Stomach (tissue), 9 donors: ENCODE data around the gene OR52K1. TPM values are rescaled to one million over a fixed set of nuclear protein-coding genes. Genes with fewer than 3 reads are reported as not detected.

ENCODE experiments used
- DNase-seq, 2 donors: peaks; one replicate each; pipeline versions ENCODE4 v3.0.0 to v3.0.0-alpha.2; 2013 to 2019
- H3K27ac ChIP-seq, 5 donors: fragments of 200-600 bp in 4 of 5; sonication (generic) in 4 of 5; one replicate each; pipeline ENCODE4 v1.5.1; 2013 to 2019; ENCODE audit warnings: mild to moderate bottlenecking in 1 of 5, moderate library complexity in 1 of 5
- H3K27me3 ChIP-seq, 3 donors: fragments of 200-600 bp; sonication (generic); one replicate each; pipeline ENCODE4 v1.5.1; 2017 to 2019; ENCODE audit warnings: mixed run types in 1 of 3
- H3K36me3 ChIP-seq, 4 donors: fragments of 200-600 bp; sonication (generic); 1 replicate in 3 of 4; 2 replicates in 1 of 4; pipeline ENCODE4 v1.5.1; 2016 to 2019
- H3K4me1 ChIP-seq, 4 donors: fragments of 200-600 bp; sonication (generic); one replicate each; pipeline ENCODE4 v1.5.1; 2016 to 2019
- H3K4me3 ChIP-seq, 4 donors: fragments of 200-600 bp; sonication (generic) in 3 of 4; one replicate each; pipeline ENCODE4 v1.5.1; 2016 to 2019; ENCODE audit warnings: mild to moderate bottlenecking in 1 of 4
- H3K9me3 ChIP-seq, 4 donors: fragments of 200-600 bp; sonication (generic); one replicate each; pipeline ENCODE4 v1.5.1; 2016 to 2019
- EP300 ChIP-seq: sonication (generic); formaldehyde crosslinking; IDR thresholded peaks from one replicate; pipeline ENCODE4 v1.6.1; 2017; ENCODE audit warnings: antibody characterized with exemption
- POLR2A ChIP-seq, 4 donors: fragments of 450-650 bp; IDR thresholded peaks; one replicate each; pipeline ENCODE4 v1.6.1; 2016; ENCODE audit warnings: antibody characterized with exemption in 4 of 4, control low read depth in 2 of 4, mild to moderate bottlenecking in 1 of 4, moderate library complexity in 1 of 4
- POLR2AphosphoS5 ChIP-seq, 3 donors: sonication (generic); formaldehyde crosslinking; IDR thresholded peaks; one replicate each; pipeline ENCODE4 v1.6.1; 2016; ENCODE audit warnings: antibody characterized with exemption in 3 of 3
- WGBS, 5 donors: extraction: QIAGEN DNeasy Blood & Tissue Kit in 3 of 5; methylation state at CpG; one replicate each; pipeline versions ENCODE4 v1.1.5 to v1.1.7; 2013 to 2018; 5-methylcytosine and 5-hydroxymethylcytosine counted together
- intact Hi-C: fragments of 100-400 bp; cut with DNase I; formaldehyde crosslinking; loops from one replicate; pipeline ENCODE4 v1.15.1; 2023; ENCODE audit warnings: low total_unique reads
- polyA plus RNA-seq, 3 donors: library from polyadenylated mRNA; stranded (reverse); fragments of 200-250 nt; gene quantifications; one replicate each; pipeline ENCODE4 v1.2.3, GENCODE V29; 2013
- total RNA-seq, 5 donors: library from RNA; depleted of rRNA; stranded (reverse); fragments of >200 nt; gene quantifications; one replicate each; pipeline versions ENCODE4 v1.1.0 to v1.2.3, GENCODE V29; 2014 to 2016
- TF ChIP-seq, protein P1 (sequence below), 7 experiments: fragments of 450-650 bp in 4 of 7; fragments of 200-600 bp in 3 of 7; sonication (generic) in 3 of 7; IDR thresholded peaks; one replicate each; pipeline ENCODE4 v1.5.1; 2016 to 2019; ENCODE audit warnings: antibody characterized with exemption in 7 of 7, control low read depth in 2 of 7, mild to moderate bottlenecking in 1 of 7
- donor health status: healthy with polysubstance abuse.
- donor health status: Bipolar disorder and iron deficiency.
- donor health status: healthy.

Gene OR52K1
- total and polyA plus RNA-seq, 8 donors: not detected

DNA sequence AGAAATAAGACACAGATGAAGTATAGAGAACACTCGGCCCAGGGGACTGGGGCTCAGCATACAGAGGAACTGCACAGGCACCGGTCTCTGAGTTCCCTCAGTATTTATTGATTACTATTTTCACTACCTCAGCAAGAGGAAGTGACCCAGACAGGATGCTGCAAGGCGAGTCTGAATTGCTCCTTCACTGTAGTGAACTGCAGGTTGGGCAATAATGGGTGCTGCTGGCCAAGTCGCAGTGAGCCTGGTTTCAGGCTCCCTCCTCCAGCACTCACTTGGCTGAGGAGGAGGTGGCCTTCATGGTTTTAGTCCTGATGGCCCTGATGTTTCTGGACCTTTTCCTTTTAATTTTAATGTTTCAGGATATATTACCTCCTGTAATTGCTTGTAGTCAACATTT is 22.9 kb upstream of the OR52K1 start:
- peaks cover 0 to 10% (median 0%) of the 10 kb centered on the region in 4 donors for H3K4me1 ChIP-seq
- no peak for DNase-seq
- no peaks in the 10 kb centered on the region for H3K36me3 ChIP-seq
- WGBS, 5 donors: 45 to 56% (median 51%) methylated on average over 4 of the region's 4 CpGs
- intact Hi-C loops: no loop called here
- H3K27ac ChIP-seq: no peak overlapping the region
- H3K27me3 ChIP-seq: no peaks in the 10 kb centered on the region
- H3K9me3 ChIP-seq: peaks cover 0 to 8% (median 4%) of the 10 kb centered on the region in 4 donors
- TF ChIP-seq, protein P1, sequence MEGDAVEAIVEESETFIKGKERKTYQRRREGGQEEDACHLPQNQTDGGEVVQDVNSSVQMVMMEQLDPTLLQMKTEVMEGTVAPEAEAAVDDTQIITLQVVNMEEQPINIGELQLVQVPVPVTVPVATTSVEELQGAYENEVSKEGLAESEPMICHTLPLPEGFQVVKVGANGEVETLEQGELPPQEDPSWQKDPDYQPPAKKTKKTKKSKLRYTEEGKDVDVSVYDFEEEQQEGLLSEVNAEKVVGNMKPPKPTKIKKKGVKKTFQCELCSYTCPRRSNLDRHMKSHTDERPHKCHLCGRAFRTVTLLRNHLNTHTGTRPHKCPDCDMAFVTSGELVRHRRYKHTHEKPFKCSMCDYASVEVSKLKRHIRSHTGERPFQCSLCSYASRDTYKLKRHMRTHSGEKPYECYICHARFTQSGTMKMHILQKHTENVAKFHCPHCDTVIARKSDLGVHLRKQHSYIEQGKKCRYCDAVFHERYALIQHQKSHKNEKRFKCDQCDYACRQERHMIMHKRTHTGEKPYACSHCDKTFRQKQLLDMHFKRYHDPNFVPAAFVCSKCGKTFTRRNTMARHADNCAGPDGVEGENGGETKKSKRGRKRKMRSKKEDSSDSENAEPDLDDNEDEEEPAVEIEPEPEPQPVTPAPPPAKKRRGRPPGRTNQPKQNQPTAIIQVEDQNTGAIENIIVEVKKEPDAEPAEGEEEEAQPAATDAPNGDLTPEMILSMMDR (IDR thresholded peaks at IDR 0.05): no peak
- TF ChIP-seq POLR2A (IDR thresholded peaks at IDR 0.05) (no peak), EP300 (no peak), POLR2AphosphoS5 (IDR thresholded peaks at IDR 0.05) (no peak)
- H3K4me3 ChIP-seq: no peak overlapping the region

DNA sequence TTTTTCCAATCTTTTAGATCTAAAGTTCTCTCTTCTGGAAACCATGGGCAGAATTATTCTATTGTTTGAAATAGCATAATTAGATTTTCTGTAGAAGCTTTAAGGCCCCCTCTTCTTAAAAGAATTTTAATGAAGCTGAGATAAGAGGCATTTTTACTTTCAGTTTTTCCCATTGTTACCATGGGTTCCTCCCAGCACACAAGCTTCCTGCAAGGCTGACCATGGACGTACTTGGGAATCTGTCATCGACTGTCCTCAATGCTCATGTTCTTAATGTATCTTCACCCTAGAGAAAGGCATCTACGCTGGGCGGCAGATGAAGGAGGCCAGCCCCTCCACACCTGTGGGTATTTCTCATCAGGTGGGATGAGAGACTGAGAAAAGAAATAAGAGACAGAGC is 22.3 kb upstream of the OR52K1 start:
- WGBS, 5 donors: 83 to 85% (median 84%) methylated on average over 4 of the region's 4 CpGs

DNA sequence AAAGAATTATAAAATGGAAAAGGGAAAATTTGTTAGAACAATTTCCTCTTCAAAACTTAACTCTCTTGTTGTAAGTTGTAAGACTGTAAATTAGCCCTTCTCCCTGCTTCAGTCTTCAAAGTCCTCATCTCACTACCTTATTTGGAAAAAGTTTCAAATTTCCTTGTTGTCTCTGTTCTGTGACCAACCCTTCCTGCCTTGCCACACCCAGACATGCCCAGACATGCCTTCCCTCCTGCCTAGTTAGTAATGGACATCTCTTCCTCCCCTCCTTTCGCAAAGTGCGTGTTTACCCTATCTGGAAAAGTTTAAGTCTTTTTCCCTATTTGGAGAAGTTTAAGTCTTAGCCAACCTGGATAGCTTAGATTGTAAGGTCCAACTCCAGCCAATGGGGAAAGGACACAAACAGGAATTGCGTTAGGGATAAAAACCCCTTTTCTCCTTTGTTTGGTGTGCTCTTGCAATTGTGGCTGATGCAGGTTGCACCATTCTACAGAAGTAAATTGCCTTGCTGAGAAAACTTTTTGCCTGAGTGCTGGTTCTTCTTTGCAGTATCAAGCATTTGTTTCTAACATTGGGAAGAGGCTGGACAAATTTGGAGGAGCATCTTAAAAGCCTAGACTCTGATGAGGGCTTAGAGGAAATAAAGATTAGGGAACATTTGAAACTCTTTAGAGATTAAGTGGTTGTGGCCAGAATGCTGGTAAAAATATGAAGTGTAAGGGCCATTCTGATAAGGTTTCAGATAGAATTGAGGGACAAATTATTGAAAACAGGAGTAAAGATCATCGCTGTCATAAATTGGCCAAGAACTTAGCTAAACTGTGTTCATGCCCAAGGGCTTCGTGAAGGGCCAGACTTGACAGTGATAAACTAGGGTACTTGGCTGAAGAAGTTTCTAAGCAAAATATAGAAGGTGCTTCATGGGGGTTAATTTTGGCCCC is 18.0 kb upstream of the OR52K1 start:
- peaks cover 0 to 14% (median 6%) of the 10 kb centered on the region in 4 donors for H3K9me3 ChIP-seq
- H3K4me3 ChIP-seq: no peak overlapping the region
- 85 to 93% (median 92%) methylated on average over 5 of the region's 5 CpGs for WGBS, 5 donors
- no peak overlapping the region for H3K27ac ChIP-seq
- TF ChIP-seq EP300 (no peak), POLR2AphosphoS5 (IDR thresholded peaks at IDR 0.05) (no peak), POLR2A (IDR thresholded peaks at IDR 0.05) (no peak)
- TF ChIP-seq, protein P1 (IDR thresholded peaks at IDR 0.05): no peak
- peaks cover 0 to 3% (median 0%) of the 10 kb centered on the region in 4 donors for H3K4me1 ChIP-seq
- no peaks in the 10 kb centered on the region for H3K36me3 ChIP-seq
- H3K27me3 ChIP-seq: no peaks in the 10 kb centered on the region
- no peak for DNase-seq
- intact Hi-C loops: no loop called here

More for the DNA sequence above, 22.3 kb upstream of the OR52K1 start:
- Histone ChIP-seq H3K4me3 (no peak overlapping the region), H3K4me1 (peaks cover 0 to 10% (median 0%) of the 10 kb centered on the region in 4 donors), H3K27ac (no peak overlapping the region), H3K36me3 (no peaks in the 10 kb centered on the region), H3K27me3 (no peaks in the 10 kb centered on the region), H3K9me3 (peaks cover 0 to 12% (median 6%) of the 10 kb centered on the region in 4 donors)
- no peak for DNase-seq
- intact Hi-C loops: no loop called here
- no peak for TF ChIP-seq EP300
- TF ChIP-seq POLR2AphosphoS5 (IDR thresholded peaks at IDR 0.05): no peak
- TF ChIP-seq POLR2A (IDR thresholded peaks at IDR 0.05): no peak
- TF ChIP-seq, protein P1 (IDR thresholded peaks at IDR 0.05): no peak

DNA sequence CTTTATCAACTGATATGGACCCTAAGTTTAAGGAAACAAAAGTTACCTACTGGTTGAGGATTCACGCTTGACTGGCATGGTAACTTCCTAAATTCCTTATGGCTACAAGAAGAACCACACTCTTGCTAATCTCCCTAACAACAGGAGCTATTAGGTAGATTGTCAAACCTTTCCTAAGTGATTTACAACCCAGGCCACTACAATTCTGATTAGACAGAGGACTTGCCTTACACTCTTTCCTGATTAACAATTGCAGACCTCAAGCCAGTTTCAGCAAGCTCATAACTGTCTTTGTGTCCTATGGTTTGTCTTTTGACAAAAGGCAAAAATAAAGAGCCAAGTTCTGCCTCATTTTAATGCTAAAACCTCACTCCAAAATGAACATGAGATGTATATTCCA is 17.0 kb upstream of the OR52K1 start:
- 48 to 94% (median 88%) methylated on average over 1 of the region's 1 CpG for WGBS, 5 donors
- H3K36me3 ChIP-seq: no peaks in the 10 kb centered on the region
- intact Hi-C loops: no loop called here
- no peak for TF ChIP-seq EP300
- TF ChIP-seq POLR2A (IDR thresholded peaks at IDR 0.05): no peak
- TF ChIP-seq POLR2AphosphoS5 (IDR thresholded peaks at IDR 0.05): no peak
- TF ChIP-seq, protein P1 (IDR thresholded peaks at IDR 0.05): no peak
- no peaks in the 10 kb centered on the region for H3K27me3 ChIP-seq
- H3K4me1 ChIP-seq: no peaks in the 10 kb centered on the region
- peaks cover 0 to 14% (median 6%) of the 10 kb centered on the region in 4 donors for H3K9me3 ChIP-seq
- H3K4me3 ChIP-seq: no peak overlapping the region
- DNase-seq: no peak
- no peak overlapping the region for H3K27ac ChIP-seq
